GM19455 (cell line): ENCODE measurements around the gene RNF220.

Experiments
- ATAC-seq: cut with Tn5 transposase; IDR thresholded peaks from one replicate; pipeline ENCODE4 v1.9.1; 2021; ENCODE audit not compliant: unreplicated experiment

RNF220 gene

GRCh38 chr1:44606701-44607281 lies 201.7 kb downstream of the RNF220 start:
- ATAC-seq: no peak

GRCh38 chr1:44608141-44608540 lies 203.1 kb downstream of the RNF220 start:
- ATAC-seq: no peak

- no peak for ATAC-seq
Measured at GRCh38 chr1:44609412-44609767, 204.3 kb downstream of the RNF220 start.

- no peak for ATAC-seq
Measured at GRCh38 chr1:44609768-44610526, 204.9 kb downstream of the RNF220 start.

GRCh38 chr1:44610527-44611148 lies 205.6 kb downstream of the RNF220 start:
- ATAC-seq: no peak

GRCh38 chr1:44611419-44611818 lies 206.4 kb downstream of the RNF220 start:
- no peak for ATAC-seq

- ATAC-seq: no peak
Measured at GRCh38 chr1:44611866-44612265, 206.8 kb downstream of the RNF220 start.

GRCh38 chr1:44613941-44614340 lies 208.9 kb downstream of the RNF220 start:
- ATAC-seq: no peak

- ATAC-seq: no peak
Measured at GRCh38 chr1:44616284-44616990, 211.4 kb downstream of the RNF220 start.

- ATAC-seq: no peak
Measured at GRCh38 chr1:44616991-44617702, 212.1 kb downstream of the RNF220 start.

- ATAC-seq: no peak
Measured at GRCh38 chr1:44617703-44618029, 212.6 kb downstream of the RNF220 start.

- ATAC-seq: no peak
Measured at GRCh38 chr1:44619261-44619900, 214.3 kb downstream of the RNF220 start.

GRCh38 chr1:44620072-44620471 lies 215.0 kb downstream of the RNF220 start:
- no peak for ATAC-seq

- no peak for ATAC-seq
Measured at GRCh38 chr1:44621841-44622286, 216.8 kb downstream of the RNF220 start.

- ATAC-seq: no peak
Measured at GRCh38 chr1:44624268-44624901, 219.3 kb downstream of the RNF220 start.

- ATAC-seq: no peak
Measured at GRCh38 chr1:44625348-44625747, 220.3 kb downstream of the RNF220 start.

- no peak for ATAC-seq
Measured at GRCh38 chr1:44628962-44629756, 224.1 kb downstream of the RNF220 start.

GRCh38 chr1:44630116-44630515 lies 225.1 kb downstream of the RNF220 start:
- no peak for ATAC-seq

- no peak for ATAC-seq
Measured at GRCh38 chr1:44631333-44631646, 226.2 kb downstream of the RNF220 start.
